Suprapubic skin (tissue), 4 donors: ENCODE results near the gene GALNT18. TPM values are rescaled to one million over a fixed set of nuclear protein-coding genes. Genes with fewer than 3 reads are reported as not detected.
A peak's percentile ranks its signal among the peaks of the same experiment; 100 is the strongest.

Source experiments
- DNase-seq, 2 donors: peaks; one replicate each; pipeline ENCODE4 v3.0.0-alpha.2; 2019; ENCODE audit warnings: low spot score in 2 of 2
- H3K27ac ChIP-seq: fragments of 200-600 bp; sonication (generic); one replicate; pipeline ENCODE4 v1.5.1; 2019
- H3K27me3 ChIP-seq: fragments of 200-600 bp; sonication (generic); one replicate; pipeline ENCODE4 v1.5.1; 2019
- H3K36me3 ChIP-seq: fragments of 200-600 bp; sonication (generic); one replicate; pipeline ENCODE4 v1.5.1; 2019
- H3K4me1 ChIP-seq: fragments of 200-600 bp; sonication (generic); one replicate; pipeline ENCODE4 v1.5.1; 2019
- H3K4me3 ChIP-seq: fragments of 200-600 bp; sonication (generic); one replicate; pipeline ENCODE4 v1.5.1; 2019; ENCODE audit warnings: mild to moderate bottlenecking
- H3K9me3 ChIP-seq: fragments of 200-600 bp; sonication (generic); one replicate; pipeline ENCODE4 v1.5.1; 2019
- CTCF ChIP-seq, 2 donors: fragments of 200-600 bp in 1 of 2; fragments of 450-650 bp in 1 of 2; sonication (generic) in 1 of 2; IDR thresholded peaks; one replicate each; pipeline ENCODE4 v1.5.1; 2016 to 2019; ENCODE audit warnings: antibody characterized with exemption in 2 of 2, mild to moderate bottlenecking in 1 of 2, moderate library complexity in 1 of 2
- EP300 ChIP-seq: sonication (generic); formaldehyde crosslinking; IDR thresholded peaks from one replicate; pipeline ENCODE4 v1.6.1; 2017; ENCODE audit warnings: antibody characterized with exemption
- POLR2A ChIP-seq, 2 donors: fragments of 450-650 bp; IDR thresholded peaks; one replicate each; pipeline ENCODE4 v1.6.1; 2017; ENCODE audit warnings: antibody characterized with exemption in 2 of 2, mild to moderate bottlenecking in 2 of 2, moderate library complexity in 2 of 2
- POLR2AphosphoS5 ChIP-seq, 3 donors: sonication (generic); formaldehyde crosslinking; IDR thresholded peaks; one replicate each; pipeline ENCODE4 v1.6.1; 2017; ENCODE audit warnings: antibody characterized with exemption in 3 of 3
- WGBS: methylation state at CpG from one replicate; pipeline ENCODE4 v1.1.5; 2018; 5-methylcytosine and 5-hydroxymethylcytosine counted together
- total RNA-seq, 4 donors: library from RNA; depleted of rRNA; stranded (reverse); fragments of >200 nt; gene quantifications; one replicate each; pipeline ENCODE4 v1.1.0, GENCODE V29; 2016

Gene GALNT18
- total RNA-seq, 4 donors from 2014 or later = 20.6 to 26.0 (median 23.1) TPM

- DNase-seq = no peak
- H3K27me3 ChIP-seq = no peaks in the 10 kb centered on the region
- H3K36me3 ChIP-seq = peaks cover 4% of the 10 kb centered on the region
- H3K4me1 ChIP-seq = peaks cover 2% of the 10 kb centered on the region
- H3K4me3 ChIP-seq = no peak overlapping the region
- no peak overlapping the region for H3K27ac ChIP-seq
- no peaks in the 10 kb centered on the region for H3K9me3 ChIP-seq
- 91% methylated on average over 5 of the region's 5 CpGs for WGBS
- TF ChIP-seq EP300 (no peak), POLR2AphosphoS5 (IDR thresholded peaks at IDR 0.05) (no peak), CTCF (IDR thresholded peaks at IDR 0.05) (no peak), POLR2A (IDR thresholded peaks at IDR 0.05) (no peak)
These were observed 353.1 kb downstream of the GALNT18 start for GRCh38 chr11:11268706-11269105.

- no peak for TF ChIP-seq EP300
- TF ChIP-seq CTCF (IDR thresholded peaks at IDR 0.05) = no peak
- TF ChIP-seq POLR2AphosphoS5 (IDR thresholded peaks at IDR 0.05) = no peak
- no peak for TF ChIP-seq POLR2A (IDR thresholded peaks at IDR 0.05)
- no peaks in the 10 kb centered on the region for H3K27me3 ChIP-seq
- WGBS = 78% methylated on average over 1 of the region's 1 CpG
- H3K27ac ChIP-seq = no peak overlapping the region
- no peaks in the 10 kb centered on the region for H3K9me3 ChIP-seq
- no peak overlapping the region for H3K4me3 ChIP-seq
- peaks cover 8% of the 10 kb centered on the region for H3K4me1 ChIP-seq
- H3K36me3 ChIP-seq = peaks cover 4% of the 10 kb centered on the region
- DNase-seq = no peak
These were observed 353.7 kb downstream of the GALNT18 start for GRCh38 chr11:11268119-11268518.

- no peaks in the 10 kb centered on the region for H3K27me3 ChIP-seq
These were observed 354.5 kb downstream of the GALNT18 start for GRCh38 chr11:11267312-11267711.

GRCh38 chr11:11265994-11266606 is 355.7 kb downstream of the GALNT18 start:
- Histone ChIP-seq H3K27ac (no peak overlapping the region), H3K9me3 (no peaks in the 10 kb centered on the region), H3K27me3 (no peaks in the 10 kb centered on the region), H3K4me1 (peaks cover 9% of the 10 kb centered on the region), H3K4me3 (no peak overlapping the region), H3K36me3 (peaks cover 4% of the 10 kb centered on the region)
- 52% methylated on average over 8 of the region's 8 CpGs for WGBS
- TF ChIP-seq CTCF (IDR thresholded peaks at IDR 0.05) (peak in 1 of 2 donors; percentile 83), POLR2A (IDR thresholded peaks at IDR 0.05) (no peak), POLR2AphosphoS5 (IDR thresholded peaks at IDR 0.05) (no peak)
- no peak for DNase-seq

More at GRCh38 chr11:11267312-11267711, 354.5 kb downstream of the GALNT18 start:
- Histone ChIP-seq H3K4me3 (no peak overlapping the region), H3K9me3 (no peaks in the 10 kb centered on the region), H3K36me3 (peaks cover 4% of the 10 kb centered on the region), H3K27ac (no peak overlapping the region), H3K4me1 (peaks cover 9% of the 10 kb centered on the region)
- TF ChIP-seq EP300 = no peak
- TF ChIP-seq POLR2AphosphoS5 (IDR thresholded peaks at IDR 0.05) = no peak
- no peak for TF ChIP-seq CTCF (IDR thresholded peaks at IDR 0.05)
- TF ChIP-seq POLR2A (IDR thresholded peaks at IDR 0.05) = no peak
- no peak for DNase-seq

GRCh38 chr11:11265320-11265719 is 356.5 kb downstream of the GALNT18 start:
- Histone ChIP-seq H3K27ac (no peak overlapping the region), H3K9me3 (no peaks in the 10 kb centered on the region), H3K4me1 (peaks cover 9% of the 10 kb centered on the region), H3K27me3 (no peaks in the 10 kb centered on the region), H3K36me3 (peaks cover 3% of the 10 kb centered on the region), H3K4me3 (no peak overlapping the region)
- DNase-seq = no peak
- TF ChIP-seq POLR2AphosphoS5 (IDR thresholded peaks at IDR 0.05) (no peak), CTCF (IDR thresholded peaks at IDR 0.05) (no peak), POLR2A (IDR thresholded peaks at IDR 0.05) (no peak), EP300 (no peak)
- 58% methylated on average over 3 of the region's 3 CpGs for WGBS
